Upper lobe of left lung (tissue), 4 donors: ENCODE data around the gene C16orf74.

ENCODE experiments used
- CTCF ChIP-seq, 6 experiments: fragments of 450-650 bp in 4 of 6; fragments of 200-600 bp in 2 of 6; sonication (generic) in 2 of 6; IDR thresholded peaks; one replicate each; pipeline ENCODE4 v1.5.1; 2016 to 2019; ENCODE audit warnings: antibody characterized with exemption in 6 of 6
- EP300 ChIP-seq, 4 donors: sonication (generic); formaldehyde crosslinking; IDR thresholded peaks; one replicate each; pipeline ENCODE4 v1.5.1; 2017; ENCODE audit warnings: antibody characterized with exemption in 4 of 4, control low read depth in 2 of 4
- POLR2AphosphoS5 ChIP-seq, 2 donors: sonication (generic); formaldehyde crosslinking; IDR thresholded peaks; one replicate each; pipeline ENCODE4 v1.5.1; 2017; ENCODE audit warnings: antibody characterized with exemption in 2 of 2

GRCh38 chr16:85733839-85734170 is 17.1 kb downstream of the C16orf74 start:
- TF ChIP-seq CTCF (IDR thresholded peaks at IDR 0.05) (no peak), EP300 (IDR thresholded peaks at IDR 0.05) (no peak), POLR2AphosphoS5 (IDR thresholded peaks at IDR 0.05) (no peak)
